ENCODE data around the gene USH1C. TPM values are rescaled to one million over a fixed set of nuclear protein-coding genes. Genes with fewer than 3 reads are reported as not detected.

USH1C gene
- total RNA-seq, 2 donors from 2014 or later = not detected

GRCh38 chr11:17561526-17561925 is 17.3 kb upstream of the USH1C start:
- no peak overlapping the region for H3K27ac Mint-ChIP-seq
- H3K4me1 Mint-ChIP-seq = peaks cover 4% of the 10 kb centered on the region
- no peaks in the 10 kb centered on the region for H3K36me3 Mint-ChIP-seq (ENCODE audit: low read depth)
- DNase-seq (no peak), ATAC-seq (no peak)
- no peaks in the 10 kb centered on the region for H3K9me3 ChIP-seq (ENCODE audit: control insufficient read depth, low read length, poor library complexity, severe bottlenecking)
- H3K27me3 Mint-ChIP-seq = peaks cover 33% of the 10 kb centered on the region
- H3K4me3 Mint-ChIP-seq = no peak overlapping the region

- no peak for ATAC-seq
- no peaks in the 10 kb centered on the region for H3K36me3 Mint-ChIP-seq (ENCODE audit: low read depth)
These were observed 16.8 kb upstream of the USH1C start for GRCh38 chr11:17561111-17561415.

GRCh38 chr11:17560281-17561110 is 16.3 kb upstream of the USH1C start:
- H3K9me3 ChIP-seq (ENCODE audit: control insufficient read depth, low read length, poor library complexity, severe bottlenecking) = no peaks in the 10 kb centered on the region
- DNase-seq = no peak
- Mint-ChIP-seq H3K27ac (no peak overlapping the region), H3K4me1 (peaks cover 4% of the 10 kb centered on the region), H3K27me3 (peaks cover 43% of the 10 kb centered on the region), H3K4me3 (no peak overlapping the region), H3K36me3 (ENCODE audit: low read depth) (no peaks in the 10 kb centered on the region)
- ATAC-seq = no peak

More at GRCh38 chr11:17561111-17561415, 16.8 kb upstream of the USH1C start:
- peaks cover 38% of the 10 kb centered on the region for H3K27me3 Mint-ChIP-seq
- H3K4me1 Mint-ChIP-seq = peaks cover 4% of the 10 kb centered on the region
- no peaks in the 10 kb centered on the region for H3K9me3 ChIP-seq (ENCODE audit: control insufficient read depth, low read length, poor library complexity, severe bottlenecking)
- H3K27ac Mint-ChIP-seq = no peak overlapping the region
- no peak overlapping the region for H3K4me3 Mint-ChIP-seq
- DNase-seq = no peak

GRCh38 chr11:17559341-17560087 is 15.3 kb upstream of the USH1C start:
- Mint-ChIP-seq H3K4me3 (no peak overlapping the region), H3K27ac (no peak overlapping the region), H3K27me3 (peaks cover 50% of the 10 kb centered on the region), H3K36me3 (ENCODE audit: low read depth) (no peaks in the 10 kb centered on the region), H3K4me1 (peaks cover 4% of the 10 kb centered on the region)
- DNase-seq = no peak
- no peaks in the 10 kb centered on the region for H3K9me3 ChIP-seq (ENCODE audit: control insufficient read depth, low read length, poor library complexity, severe bottlenecking)
- ATAC-seq = no peak

GRCh38 chr11:17558916-17559315 is 14.7 kb upstream of the USH1C start:
- H3K4me3 Mint-ChIP-seq = no peak overlapping the region

GRCh38 chr11:17558025-17558780 is 14.0 kb upstream of the USH1C start:
- DNase-seq (no peak), ATAC-seq (no peak)
- H3K9me3 ChIP-seq (ENCODE audit: control insufficient read depth, low read length, poor library complexity, severe bottlenecking) = no peaks in the 10 kb centered on the region
- Mint-ChIP-seq H3K36me3 (ENCODE audit: low read depth) (no peaks in the 10 kb centered on the region), H3K27me3 (peaks cover 56% of the 10 kb centered on the region), H3K4me3 (no peak overlapping the region), H3K27ac (no peak overlapping the region), H3K4me1 (peaks cover 4% of the 10 kb centered on the region)

More at GRCh38 chr11:17558916-17559315, 14.7 kb upstream of the USH1C start:
- peaks cover 4% of the 10 kb centered on the region for H3K4me1 Mint-ChIP-seq
- no peaks in the 10 kb centered on the region for H3K36me3 Mint-ChIP-seq (ENCODE audit: low read depth)
- H3K27ac Mint-ChIP-seq = no peak overlapping the region
- H3K27me3 Mint-ChIP-seq = peaks cover 50% of the 10 kb centered on the region
- DNase-seq (no peak), ATAC-seq (no peak)
- H3K9me3 ChIP-seq (ENCODE audit: control insufficient read depth, low read length, poor library complexity, severe bottlenecking) = no peaks in the 10 kb centered on the region

GRCh38 chr11:17556999-17557398 is 12.8 kb upstream of the USH1C start:
- ATAC-seq (no peak), DNase-seq (no peak)
- Mint-ChIP-seq H3K36me3 (ENCODE audit: low read depth) (no peaks in the 10 kb centered on the region), H3K27ac (no peak overlapping the region), H3K4me1 (peaks cover 4% of the 10 kb centered on the region), H3K27me3 (peaks cover 61% of the 10 kb centered on the region), H3K4me3 (no peak overlapping the region)
- no peaks in the 10 kb centered on the region for H3K9me3 ChIP-seq (ENCODE audit: control insufficient read depth, low read length, poor library complexity, severe bottlenecking)

- Mint-ChIP-seq H3K27me3 (peaks cover 59% of the 10 kb centered on the region), H3K4me1 (no peaks in the 10 kb centered on the region), H3K36me3 (ENCODE audit: low read depth) (no peaks in the 10 kb centered on the region), H3K27ac (no peak overlapping the region), H3K4me3 (no peak overlapping the region)
- ATAC-seq (no peak), DNase-seq (no peak)
- no peaks in the 10 kb centered on the region for H3K9me3 ChIP-seq (ENCODE audit: control insufficient read depth, low read length, poor library complexity, severe bottlenecking)
These were observed 10.3 kb upstream of the USH1C start for GRCh38 chr11:17554487-17554886.

- no peak overlapping the region for H3K4me3 Mint-ChIP-seq
- H3K27ac Mint-ChIP-seq = no peak overlapping the region
- peaks cover 2% of the 10 kb centered on the region for H3K4me1 Mint-ChIP-seq
- no peak for DNase-seq
- peaks cover 60% of the 10 kb centered on the region for H3K27me3 Mint-ChIP-seq
- ATAC-seq = no peak
- no peaks in the 10 kb centered on the region for H3K36me3 Mint-ChIP-seq (ENCODE audit: low read depth)
- no peaks in the 10 kb centered on the region for H3K9me3 ChIP-seq (ENCODE audit: control insufficient read depth, low read length, poor library complexity, severe bottlenecking)
These were observed 9.0 kb upstream of the USH1C start for GRCh38 chr11:17553249-17553546.

- Mint-ChIP-seq H3K4me1 (peaks cover 2% of the 10 kb centered on the region), H3K27me3 (peaks cover 63% of the 10 kb centered on the region), H3K36me3 (ENCODE audit: low read depth) (no peaks in the 10 kb centered on the region), H3K4me3 (peak overlapping the region; percentile 45), H3K27ac (no peak overlapping the region)
- ATAC-seq (no peak), DNase-seq (no peak)
- no peaks in the 10 kb centered on the region for H3K9me3 ChIP-seq (ENCODE audit: control insufficient read depth, low read length, poor library complexity, severe bottlenecking)
These were observed 8.4 kb upstream of the USH1C start for GRCh38 chr11:17552392-17553248.

- H3K9me3 ChIP-seq (ENCODE audit: control insufficient read depth, low read length, poor library complexity, severe bottlenecking) = no peaks in the 10 kb centered on the region
- ATAC-seq = no peak
- Mint-ChIP-seq H3K4me3 (no peak overlapping the region), H3K36me3 (ENCODE audit: low read depth) (peaks cover 2% of the 10 kb centered on the region), H3K27ac (no peak overlapping the region), H3K4me1 (peaks cover 4% of the 10 kb centered on the region), H3K27me3 (peaks cover 64% of the 10 kb centered on the region)
- no peak for DNase-seq
These were observed 7.8 kb upstream of the USH1C start for GRCh38 chr11:17552041-17552355.

GRCh38 chr11:17551347-17552040 is 7.3 kb upstream of the USH1C start:
- Mint-ChIP-seq H3K36me3 (ENCODE audit: low read depth) (peaks cover 2% of the 10 kb centered on the region), H3K27me3 (peaks cover 64% of the 10 kb centered on the region), H3K4me3 (no peak overlapping the region), H3K27ac (no peak overlapping the region), H3K4me1 (peaks cover 4% of the 10 kb centered on the region)
- H3K9me3 ChIP-seq (ENCODE audit: control insufficient read depth, low read length, poor library complexity, severe bottlenecking) = no peaks in the 10 kb centered on the region
- ATAC-seq = no peak
- DNase-seq = no peak

All from T-helper 17 cell (primary cell).